WTC11 (cell line): ENCODE results near the gene NUF2. TPM values are rescaled to one million over a fixed set of nuclear protein-coding genes. Genes with fewer than 3 reads are reported as not detected.

Experiments
- ATAC-seq: fragments of 200-7000 bp; cut with Tn5 transposase; 2 replicates; pipeline ENCODE4 v1.10.0; 2021; ENCODE audit warnings: mild to moderate bottlenecking, moderate library complexity
- CTCF ChIA-PET: fragments of 300-600 bp; sonication (Branson Sonifier 250); formaldehyde crosslinking; loops from one replicate; lab custom pipeline; 2021; ENCODE audit warnings: antibody characterized with exemption; lab: Charles Lee
- POLR2A ChIA-PET: fragments of 350-600 bp; sonication (Branson Sonifier 250); formaldehyde crosslinking; loops from one replicate; lab custom pipeline; 2021; ENCODE audit warnings: antibody characterized with exemption; lab: Charles Lee
- DNase-seq: peaks from one replicate; pipeline ENCODE4 v3.0.0; 2021; ENCODE audit warnings: low spot score
- H3K27ac Mint-ChIP-seq: 2 replicates; pipeline ENCODE4 v1.8.0; 2021; ENCODE audit warnings: mixed read lengths
- H3K27me3 Mint-ChIP-seq: 2 replicates; pipeline ENCODE4 v1.8.0; 2021; ENCODE audit warnings: low read depth, mild to moderate bottlenecking, moderate library complexity, mixed read lengths
- H3K36me3 Mint-ChIP-seq: 2 replicates; pipeline ENCODE4 v1.8.0; 2021; ENCODE audit warnings: mixed read lengths
- H3K4me1 Mint-ChIP-seq: 2 replicates; pipeline ENCODE4 v1.8.0; 2022; ENCODE audit warnings: mixed read lengths
- H3K4me3 Mint-ChIP-seq: 2 replicates; pipeline ENCODE4 v1.8.0; 2021; ENCODE audit warnings: mild to moderate bottlenecking, moderate library complexity, mixed read lengths
- H3K9me3 Mint-ChIP-seq: 2 replicates; pipeline ENCODE4 v1.8.0; 2021; ENCODE audit warnings: mixed read lengths
- CREB1 ChIP-seq: sonication (generic); formaldehyde crosslinking; IDR thresholded peaks from 2 replicates; pipeline ENCODE4 v1.8.0; 2023; ENCODE audit warnings: mild to moderate bottlenecking, missing genetic modification reagents
- FOXK1 ChIP-seq: sonication (generic); formaldehyde crosslinking; IDR thresholded peaks from 2 replicates; pipeline ENCODE4 v1.8.0; 2022; ENCODE audit warnings: mild to moderate bottlenecking, moderate library complexity, missing genetic modification reagents
- FOXP1 ChIP-seq: sonication (generic); formaldehyde crosslinking; IDR thresholded peaks from 2 replicates; pipeline ENCODE4 v1.8.0; 2022; ENCODE audit warnings: missing genetic modification reagents, mild to moderate bottlenecking, moderate library complexity, borderline replicate concordance
- GABPB1 ChIP-seq: sonication (generic); formaldehyde crosslinking; IDR thresholded peaks from 2 replicates; pipeline ENCODE4 v1.8.1; 2023; ENCODE audit warnings: mild to moderate bottlenecking, missing genetic modification reagents
- HMGA2 ChIP-seq: fragments of 250-450 bp; sonication (Bioruptor Pico); IDR thresholded peaks from 2 replicates; pipeline ENCODE4 v1.4.0; 2021; ENCODE audit warnings: mild to moderate bottlenecking, moderate library complexity
- JUN ChIP-seq: sonication (generic); formaldehyde crosslinking; IDR thresholded peaks from 2 replicates; pipeline ENCODE4 v1.8.0; 2023; ENCODE audit warnings: mild to moderate bottlenecking, missing genetic modification reagents
- PRRX2 ChIP-seq: fragments of 250-450 bp; sonication (Bioruptor Pico); IDR thresholded peaks from 2 replicates; pipeline ENCODE4 v1.8.0; 2021; ENCODE audit warnings: mild to moderate bottlenecking
- RORB ChIP-seq: fragments of 250-450 bp; sonication (Bioruptor Pico); IDR thresholded peaks from 2 replicates; pipeline ENCODE4 v1.9.0; 2021; ENCODE audit warnings: mild to moderate bottlenecking
- SMAD3 ChIP-seq: sonication (generic); formaldehyde crosslinking; IDR thresholded peaks from 2 replicates; pipeline ENCODE4 v1.8.0; 2022; ENCODE audit warnings: missing genetic modification reagents, mild to moderate bottlenecking, borderline replicate concordance
- TCF7 ChIP-seq: sonication (generic); formaldehyde crosslinking; IDR thresholded peaks from 2 replicates; pipeline ENCODE4 v1.8.0; 2022; ENCODE audit warnings: mild to moderate bottlenecking, low read depth, missing genetic modification reagents, moderate library complexity
- ZNF232 ChIP-seq: sonication (generic); formaldehyde crosslinking; IDR thresholded peaks from 2 replicates; pipeline ENCODE4 v1.8.0; 2022; ENCODE audit warnings: mild to moderate bottlenecking, missing genetic modification reagents
- ZNF416 ChIP-seq: fragments of 250-450 bp; sonication (Bioruptor Pico); IDR thresholded peaks from 2 replicates; pipeline ENCODE4 v1.9.0; 2021; ENCODE audit warnings: mild to moderate bottlenecking, inconsistent platforms
- total RNA-seq: library from RNA; stranded (reverse); gene quantifications from 3 replicates; pipeline ENCODE4 v1.2.3, GENCODE V29; 2021
- TF ChIP-seq, protein P1 (sequence below): sonication (generic); formaldehyde crosslinking; IDR thresholded peaks from 2 replicates; pipeline ENCODE4 v1.8.1; 2023; ENCODE audit warnings: mild to moderate bottlenecking, missing genetic modification reagents, borderline replicate concordance
- TF ChIP-seq, protein P2 (sequence below): sonication (generic); formaldehyde crosslinking; IDR thresholded peaks from 2 replicates; pipeline ENCODE4 v1.8.0; 2022; ENCODE audit warnings: mild to moderate bottlenecking, missing genetic modification reagents
- TF ChIP-seq, protein P3 (sequence below): fragments of 250-450 bp; sonication (Bioruptor Pico); IDR thresholded peaks from 2 replicates; pipeline ENCODE4 v1.9.0; 2021; ENCODE audit warnings: mild to moderate bottlenecking
- TF ChIP-seq, protein P4 (sequence below): sonication (generic); formaldehyde crosslinking; IDR thresholded peaks from 2 replicates; pipeline ENCODE4 v1.8.1; 2023; ENCODE audit warnings: mild to moderate bottlenecking, moderate library complexity, missing genetic modification reagents
- TF ChIP-seq, protein P5 (sequence below): fragments of 250-450 bp; sonication (Bioruptor Pico); IDR thresholded peaks from 2 replicates; pipeline ENCODE4 v1.9.0; 2021; ENCODE audit warnings: moderate library complexity, mild to moderate bottlenecking, inconsistent platforms, borderline replicate concordance
- TF ChIP-seq, protein P6 (sequence below): sonication (generic); formaldehyde crosslinking; IDR thresholded peaks from 2 replicates; pipeline ENCODE4 v1.8.1; 2023; ENCODE audit warnings: mild to moderate bottlenecking, missing genetic modification reagents
- TF ChIP-seq, protein P7 (sequence below): sonication (generic); formaldehyde crosslinking; IDR thresholded peaks from 2 replicates; pipeline ENCODE4 v1.8.1; 2022; ENCODE audit warnings: mild to moderate bottlenecking, missing genetic modification reagents, moderate library complexity, borderline replicate concordance
- TF ChIP-seq, protein P8 (sequence below): sonication (generic); formaldehyde crosslinking; conservative IDR thresholded peaks from 2 replicates; pipeline ENCODE4 v1.8.1; 2022; ENCODE audit warnings: mild to moderate bottlenecking, missing genetic modification reagents

Gene NUF2
- total RNA-seq, 1 experiment from 2014 or later: 32.9 TPM

DNA sequence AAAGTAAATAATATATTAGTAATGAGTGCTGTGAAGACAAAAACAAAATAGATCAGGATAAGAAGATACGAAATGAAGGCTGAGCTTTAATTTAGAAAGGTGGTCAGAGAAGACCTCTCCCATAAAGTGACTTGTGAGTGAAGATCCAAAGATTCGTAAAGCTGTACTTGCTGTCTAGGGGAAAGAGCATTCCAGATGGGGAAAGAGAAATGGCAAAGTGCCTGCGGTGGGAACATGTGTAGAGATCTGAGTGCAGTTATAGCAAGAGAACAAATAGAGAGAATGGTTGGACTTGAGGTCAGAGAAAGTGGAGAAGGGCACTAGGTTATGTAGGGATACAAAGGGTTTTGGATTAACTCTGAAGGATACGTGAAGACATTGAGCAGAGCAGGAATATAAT is 60.6 kb downstream of the NUF2 start (continued):
- TF ChIP-seq, protein P1, sequence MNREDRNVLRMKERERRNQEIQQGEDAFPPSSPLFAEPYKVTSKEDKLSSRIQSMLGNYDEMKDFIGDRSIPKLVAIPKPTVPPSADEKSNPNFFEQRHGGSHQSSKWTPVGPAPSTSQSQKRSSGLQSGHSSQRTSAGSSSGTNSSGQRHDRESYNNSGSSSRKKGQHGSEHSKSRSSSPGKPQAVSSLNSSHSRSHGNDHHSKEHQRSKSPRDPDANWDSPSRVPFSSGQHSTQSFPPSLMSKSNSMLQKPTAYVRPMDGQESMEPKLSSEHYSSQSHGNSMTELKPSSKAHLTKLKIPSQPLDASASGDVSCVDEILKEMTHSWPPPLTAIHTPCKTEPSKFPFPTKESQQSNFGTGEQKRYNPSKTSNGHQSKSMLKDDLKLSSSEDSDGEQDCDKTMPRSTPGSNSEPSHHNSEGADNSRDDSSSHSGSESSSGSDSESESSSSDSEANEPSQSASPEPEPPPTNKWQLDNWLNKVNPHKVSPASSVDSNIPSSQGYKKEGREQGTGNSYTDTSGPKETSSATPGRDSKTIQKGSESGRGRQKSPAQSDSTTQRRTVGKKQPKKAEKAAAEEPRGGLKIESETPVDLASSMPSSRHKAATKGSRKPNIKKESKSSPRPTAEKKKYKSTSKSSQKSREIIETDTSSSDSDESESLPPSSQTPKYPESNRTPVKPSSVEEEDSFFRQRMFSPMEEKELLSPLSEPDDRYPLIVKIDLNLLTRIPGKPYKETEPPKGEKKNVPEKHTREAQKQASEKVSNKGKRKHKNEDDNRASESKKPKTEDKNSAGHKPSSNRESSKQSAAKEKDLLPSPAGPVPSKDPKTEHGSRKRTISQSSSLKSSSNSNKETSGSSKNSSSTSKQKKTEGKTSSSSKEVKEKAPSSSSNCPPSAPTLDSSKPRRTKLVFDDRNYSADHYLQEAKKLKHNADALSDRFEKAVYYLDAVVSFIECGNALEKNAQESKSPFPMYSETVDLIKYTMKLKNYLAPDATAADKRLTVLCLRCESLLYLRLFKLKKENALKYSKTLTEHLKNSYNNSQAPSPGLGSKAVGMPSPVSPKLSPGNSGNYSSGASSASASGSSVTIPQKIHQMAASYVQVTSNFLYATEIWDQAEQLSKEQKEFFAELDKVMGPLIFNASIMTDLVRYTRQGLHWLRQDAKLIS (CRISPR knock-in tag): no peak
- TF ChIP-seq PRRX2 (CRISPR knock-in tag) (no peak), FOXK1 (CRISPR knock-in tag) (no peak)
- TF ChIP-seq, protein P2, sequence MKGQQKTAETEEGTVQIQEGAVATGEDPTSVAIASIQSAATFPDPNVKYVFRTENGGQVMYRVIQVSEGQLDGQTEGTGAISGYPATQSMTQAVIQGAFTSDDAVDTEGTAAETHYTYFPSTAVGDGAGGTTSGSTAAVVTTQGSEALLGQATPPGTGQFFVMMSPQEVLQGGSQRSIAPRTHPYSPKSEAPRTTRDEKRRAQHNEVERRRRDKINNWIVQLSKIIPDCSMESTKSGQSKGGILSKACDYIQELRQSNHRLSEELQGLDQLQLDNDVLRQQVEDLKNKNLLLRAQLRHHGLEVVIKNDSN: no peak
- TF ChIP-seq, protein P3, sequence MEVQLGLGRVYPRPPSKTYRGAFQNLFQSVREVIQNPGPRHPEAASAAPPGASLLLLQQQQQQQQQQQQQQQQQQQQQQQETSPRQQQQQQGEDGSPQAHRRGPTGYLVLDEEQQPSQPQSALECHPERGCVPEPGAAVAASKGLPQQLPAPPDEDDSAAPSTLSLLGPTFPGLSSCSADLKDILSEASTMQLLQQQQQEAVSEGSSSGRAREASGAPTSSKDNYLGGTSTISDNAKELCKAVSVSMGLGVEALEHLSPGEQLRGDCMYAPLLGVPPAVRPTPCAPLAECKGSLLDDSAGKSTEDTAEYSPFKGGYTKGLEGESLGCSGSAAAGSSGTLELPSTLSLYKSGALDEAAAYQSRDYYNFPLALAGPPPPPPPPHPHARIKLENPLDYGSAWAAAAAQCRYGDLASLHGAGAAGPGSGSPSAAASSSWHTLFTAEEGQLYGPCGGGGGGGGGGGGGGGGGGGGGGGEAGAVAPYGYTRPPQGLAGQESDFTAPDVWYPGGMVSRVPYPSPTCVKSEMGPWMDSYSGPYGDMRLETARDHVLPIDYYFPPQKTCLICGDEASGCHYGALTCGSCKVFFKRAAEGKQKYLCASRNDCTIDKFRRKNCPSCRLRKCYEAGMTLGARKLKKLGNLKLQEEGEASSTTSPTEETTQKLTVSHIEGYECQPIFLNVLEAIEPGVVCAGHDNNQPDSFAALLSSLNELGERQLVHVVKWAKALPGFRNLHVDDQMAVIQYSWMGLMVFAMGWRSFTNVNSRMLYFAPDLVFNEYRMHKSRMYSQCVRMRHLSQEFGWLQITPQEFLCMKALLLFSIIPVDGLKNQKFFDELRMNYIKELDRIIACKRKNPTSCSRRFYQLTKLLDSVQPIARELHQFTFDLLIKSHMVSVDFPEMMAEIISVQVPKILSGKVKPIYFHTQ: no peak
- TF ChIP-seq, protein P4, sequence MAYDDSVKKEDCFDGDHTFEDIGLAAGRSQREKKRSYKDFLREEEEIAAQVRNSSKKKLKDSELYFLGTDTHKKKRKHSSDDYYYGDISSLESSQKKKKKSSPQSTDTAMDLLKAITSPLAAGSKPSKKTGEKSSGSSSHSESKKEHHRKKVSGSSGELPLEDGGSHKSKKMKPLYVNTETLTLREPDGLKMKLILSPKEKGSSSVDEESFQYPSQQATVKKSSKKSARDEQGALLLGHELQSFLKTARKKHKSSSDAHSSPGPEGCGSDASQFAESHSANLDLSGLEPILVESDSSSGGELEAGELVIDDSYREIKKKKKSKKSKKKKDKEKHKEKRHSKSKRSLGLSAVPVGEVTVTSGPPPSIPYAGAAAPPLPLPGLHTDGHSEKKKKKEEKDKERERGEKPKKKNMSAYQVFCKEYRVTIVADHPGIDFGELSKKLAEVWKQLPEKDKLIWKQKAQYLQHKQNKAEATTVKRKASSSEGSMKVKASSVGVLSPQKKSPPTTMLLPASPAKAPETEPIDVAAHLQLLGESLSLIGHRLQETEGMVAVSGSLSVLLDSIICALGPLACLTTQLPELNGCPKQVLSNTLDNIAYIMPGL: no peak

DNA sequence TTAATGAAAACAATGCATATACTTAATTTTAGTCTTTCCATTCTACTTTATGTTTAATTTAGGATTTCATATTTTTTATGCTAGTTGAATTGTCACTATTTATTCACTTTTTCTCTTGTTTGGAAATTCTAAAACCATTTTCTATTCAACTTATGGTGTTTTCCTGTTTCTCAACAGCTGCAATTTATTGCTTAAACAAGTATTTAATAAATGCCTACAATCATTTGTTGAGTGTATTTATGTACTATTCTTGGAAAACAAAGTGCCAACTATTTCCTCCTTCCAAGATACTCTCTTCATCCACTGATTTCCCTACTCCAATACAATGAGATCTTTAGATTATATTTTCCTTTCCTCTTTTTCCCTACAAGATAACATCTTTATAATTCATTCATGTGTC is 65.4 kb downstream of the NUF2 start:
- H3K4me3 Mint-ChIP-seq: no peak overlapping the region
- ATAC-seq: no peak
- POLR2A ChIA-PET: no interaction called here
- no peaks in the 10 kb centered on the region for H3K27me3 Mint-ChIP-seq
- no peak overlapping the region for H3K27ac Mint-ChIP-seq
- DNase-seq: no peak
- CTCF ChIA-PET: no interaction called here
- no peaks in the 10 kb centered on the region for H3K36me3 Mint-ChIP-seq
- no peaks in the 10 kb centered on the region for H3K9me3 Mint-ChIP-seq
- no peaks in the 10 kb centered on the region for H3K4me1 Mint-ChIP-seq
- TF ChIP-seq ZNF416 (CRISPR knock-in tag) (no peak), CREB1 (CRISPR knock-in tag) (no peak), HMGA2 (CRISPR knock-in tag) (no peak), RORB (CRISPR knock-in tag) (no peak), ZNF232 (CRISPR knock-in tag) (no peak), JUN (CRISPR knock-in tag) (no peak), FOXP1 (CRISPR knock-in tag) (no peak), TCF7 (no peak), GABPB1 (no peak), SMAD3 (no peak)
- TF ChIP-seq, protein P2: no peak
- TF ChIP-seq, protein P5, sequence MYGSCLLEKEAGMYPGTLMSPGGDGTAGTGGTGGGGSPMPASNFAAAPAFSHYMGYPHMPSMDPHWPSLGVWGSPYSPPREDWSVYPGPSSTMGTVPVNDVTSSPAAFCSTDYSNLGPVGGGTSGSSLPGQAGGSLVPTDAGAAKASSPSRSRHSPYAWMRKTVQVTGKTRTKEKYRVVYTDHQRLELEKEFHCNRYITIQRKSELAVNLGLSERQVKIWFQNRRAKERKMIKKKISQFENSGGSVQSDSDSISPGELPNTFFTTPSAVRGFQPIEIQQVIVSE (CRISPR knock-in tag): no peak
- TF ChIP-seq, protein P6, sequence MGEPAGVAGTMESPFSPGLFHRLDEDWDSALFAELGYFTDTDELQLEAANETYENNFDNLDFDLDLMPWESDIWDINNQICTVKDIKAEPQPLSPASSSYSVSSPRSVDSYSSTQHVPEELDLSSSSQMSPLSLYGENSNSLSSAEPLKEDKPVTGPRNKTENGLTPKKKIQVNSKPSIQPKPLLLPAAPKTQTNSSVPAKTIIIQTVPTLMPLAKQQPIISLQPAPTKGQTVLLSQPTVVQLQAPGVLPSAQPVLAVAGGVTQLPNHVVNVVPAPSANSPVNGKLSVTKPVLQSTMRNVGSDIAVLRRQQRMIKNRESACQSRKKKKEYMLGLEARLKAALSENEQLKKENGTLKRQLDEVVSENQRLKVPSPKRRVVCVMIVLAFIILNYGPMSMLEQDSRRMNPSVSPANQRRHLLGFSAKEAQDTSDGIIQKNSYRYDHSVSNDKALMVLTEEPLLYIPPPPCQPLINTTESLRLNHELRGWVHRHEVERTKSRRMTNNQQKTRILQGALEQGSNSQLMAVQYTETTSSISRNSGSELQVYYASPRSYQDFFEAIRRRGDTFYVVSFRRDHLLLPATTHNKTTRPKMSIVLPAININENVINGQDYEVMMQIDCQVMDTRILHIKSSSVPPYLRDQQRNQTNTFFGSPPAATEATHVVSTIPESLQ (CRISPR knock-in tag): no peak
- TF ChIP-seq, protein P7, sequence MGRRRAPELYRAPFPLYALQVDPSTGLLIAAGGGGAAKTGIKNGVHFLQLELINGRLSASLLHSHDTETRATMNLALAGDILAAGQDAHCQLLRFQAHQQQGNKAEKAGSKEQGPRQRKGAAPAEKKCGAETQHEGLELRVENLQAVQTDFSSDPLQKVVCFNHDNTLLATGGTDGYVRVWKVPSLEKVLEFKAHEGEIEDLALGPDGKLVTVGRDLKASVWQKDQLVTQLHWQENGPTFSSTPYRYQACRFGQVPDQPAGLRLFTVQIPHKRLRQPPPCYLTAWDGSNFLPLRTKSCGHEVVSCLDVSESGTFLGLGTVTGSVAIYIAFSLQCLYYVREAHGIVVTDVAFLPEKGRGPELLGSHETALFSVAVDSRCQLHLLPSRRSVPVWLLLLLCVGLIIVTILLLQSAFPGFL (CRISPR knock-in tag): no peak
- TF ChIP-seq, protein P8, sequence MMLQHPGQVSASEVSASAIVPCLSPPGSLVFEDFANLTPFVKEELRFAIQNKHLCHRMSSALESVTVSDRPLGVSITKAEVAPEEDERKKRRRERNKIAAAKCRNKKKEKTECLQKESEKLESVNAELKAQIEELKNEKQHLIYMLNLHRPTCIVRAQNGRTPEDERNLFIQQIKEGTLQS (CRISPR knock-in tag): no peak
